HG03571 (cell line): ENCODE data around the gene NOM1.
"Not testable (repeated sequence)": the region's sequence is repeated elsewhere in the genome, so short reads cannot be mapped to it uniquely, and the experiment has no call there.

Experiments used
- ATAC-seq: cut with Tn5 transposase; IDR thresholded peaks from one replicate; pipeline ENCODE4 v1.9.1; 2021; ENCODE audit not compliant: unreplicated experiment

The NOM1 gene

DNA sequence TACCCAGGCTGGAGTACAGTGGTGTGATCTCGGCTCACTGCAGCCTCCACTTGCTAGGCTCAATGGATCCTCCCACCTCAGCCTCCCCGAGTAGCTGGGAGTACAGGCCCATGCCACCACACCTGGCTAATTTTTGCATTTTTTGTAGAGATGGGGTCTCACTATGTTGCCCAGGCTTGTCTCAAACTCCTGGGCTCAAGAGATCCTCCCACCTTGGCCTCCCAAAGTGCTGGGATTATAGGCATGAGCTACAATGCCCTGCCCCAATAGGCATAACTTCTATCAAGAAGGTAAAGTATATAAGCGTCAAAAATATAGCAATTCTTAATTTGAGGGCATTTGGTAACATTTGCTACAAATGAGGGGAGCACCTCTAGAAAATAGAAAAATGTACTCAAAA lies 12.7 kb upstream of the NOM1 start:
- ATAC-seq, result not testable (repeated sequence)

GRCh38 chr7:156940421-156941122 lies 8.9 kb upstream of the NOM1 start:
- ATAC-seq, result no peak

GRCh38 chr7:156941393-156942182 lies 7.9 kb upstream of the NOM1 start:
- ATAC-seq, result no peak

DNA sequence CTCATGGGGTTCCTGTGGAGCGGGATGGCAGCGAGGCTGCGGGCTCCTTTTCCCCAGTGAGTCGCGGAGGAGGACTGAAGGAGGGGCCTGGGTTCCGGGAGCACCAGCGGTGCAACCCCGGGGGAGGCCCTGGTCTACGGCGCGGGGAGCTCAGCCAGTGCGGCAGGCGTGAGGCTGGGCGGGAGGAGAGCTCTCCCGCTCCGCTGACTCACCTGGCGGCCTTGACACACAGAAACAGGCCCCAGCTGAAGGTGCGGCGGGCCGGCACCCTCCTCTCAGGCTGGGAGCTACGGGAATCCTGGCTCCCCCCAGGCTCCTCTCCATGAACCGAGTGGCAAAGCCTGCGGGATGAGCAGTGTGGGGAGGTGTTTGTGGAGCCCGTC lies 6.8 kb upstream of the NOM1 start:
- no peak for ATAC-seq

DNA sequence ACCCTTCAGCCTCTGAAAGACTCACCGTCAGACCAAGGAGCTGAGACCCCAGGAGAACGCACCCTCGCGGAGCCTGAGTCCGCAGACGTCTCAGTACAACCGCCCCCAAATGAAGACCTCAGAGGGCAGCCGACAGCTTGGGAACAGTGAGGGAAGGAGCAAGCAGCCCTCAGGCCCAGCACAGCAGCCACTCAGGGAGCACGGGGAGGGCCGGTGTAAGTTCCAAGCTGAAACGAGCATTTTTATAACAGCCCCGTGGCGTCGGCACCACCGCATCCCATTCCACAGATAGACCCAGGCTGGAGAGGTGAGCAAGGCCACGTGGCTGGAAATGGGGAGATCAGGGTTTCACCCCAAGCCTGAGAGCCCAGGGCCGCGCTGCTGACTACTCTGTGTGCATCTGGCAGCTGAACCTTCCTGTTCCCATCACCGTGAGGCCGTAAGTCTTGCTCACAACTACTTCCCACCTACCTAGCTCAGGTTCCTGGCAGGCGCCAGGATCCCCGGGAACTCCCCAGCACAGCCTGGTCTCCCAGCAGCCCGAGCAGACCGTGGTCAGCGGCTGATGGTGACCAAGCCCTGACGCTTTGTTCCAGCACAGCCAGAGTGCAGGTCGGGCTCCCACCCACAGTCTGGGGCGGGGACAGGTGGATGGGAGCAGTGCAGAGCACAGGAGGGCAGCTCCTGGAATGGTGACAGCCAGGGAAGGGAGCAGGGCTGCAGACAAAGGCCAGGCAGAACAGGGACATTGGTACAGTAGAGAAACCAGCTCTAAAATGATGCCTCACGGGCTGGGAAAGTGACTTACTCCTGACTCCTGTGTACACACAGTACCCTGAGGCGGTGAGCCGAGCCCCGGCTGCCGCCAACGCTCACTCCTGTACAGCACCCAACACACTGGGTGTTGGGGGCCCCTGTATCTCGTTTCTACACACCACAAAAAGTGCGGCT lies 6.1 kb upstream of the NOM1 start:
- ATAC-seq, result no peak

GRCh38 chr7:156944876-156945275 lies 4.6 kb upstream of the NOM1 start:
- no peak for ATAC-seq

DNA sequence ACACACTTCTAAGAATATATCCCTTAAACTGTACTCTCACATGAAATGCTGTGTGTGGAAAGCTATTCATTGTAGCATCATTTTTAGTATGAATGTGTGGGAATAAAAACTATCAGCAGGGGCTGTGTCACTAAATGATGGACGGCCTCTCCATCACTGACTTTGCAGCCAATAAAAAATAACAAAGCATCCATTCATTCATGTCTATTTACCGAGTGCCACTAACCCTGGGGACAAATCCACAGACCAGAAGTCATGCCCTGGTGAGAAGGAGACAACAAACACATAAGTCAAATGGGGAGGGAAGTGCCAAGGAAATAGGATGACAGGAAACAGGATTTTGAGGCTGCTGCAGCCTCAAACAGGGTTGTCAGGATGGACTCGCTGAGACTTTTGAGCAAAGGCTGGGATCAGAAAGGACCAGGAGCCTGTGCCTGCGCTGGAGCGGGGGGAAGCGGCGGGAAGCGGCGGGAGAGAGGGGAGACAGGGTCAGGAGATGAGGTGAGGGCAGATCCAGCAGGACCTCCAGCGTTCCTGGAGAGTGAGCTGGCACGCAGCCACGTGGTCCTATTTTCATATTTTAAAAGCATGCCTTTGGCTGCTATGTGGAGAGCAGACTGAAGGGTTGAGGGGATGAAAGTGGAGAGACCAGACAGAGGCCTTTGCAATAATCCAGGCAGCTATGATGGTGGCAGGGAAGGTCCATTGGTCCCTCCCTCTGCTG lies 2.2 kb upstream of the NOM1 start:
- ATAC-seq, result no peak

DNA sequence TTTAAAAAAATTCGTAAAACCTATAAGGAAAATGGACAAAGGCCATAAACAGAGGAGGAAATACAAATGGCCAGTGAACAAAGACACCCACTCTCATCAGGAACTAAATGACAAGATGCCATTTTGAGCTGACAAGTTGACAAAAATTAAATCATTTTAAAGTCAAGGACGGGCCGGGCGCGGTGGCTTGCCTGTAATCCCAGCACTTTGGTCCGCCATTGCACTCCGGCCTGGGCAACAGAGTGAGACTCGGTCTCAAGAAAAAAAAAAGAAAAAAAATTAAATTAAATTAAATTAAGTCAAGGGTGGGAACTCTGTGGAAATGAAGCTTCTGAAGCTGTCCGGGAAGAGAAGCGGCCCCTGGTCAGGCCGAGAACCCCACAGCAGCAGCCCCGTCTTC lies 1.2 kb upstream of the NOM1 start:
- no peak for ATAC-seq

GRCh38 chr7:156950381-156950858 lies 908 bp downstream of the NOM1 start:
- no peak for ATAC-seq

- not testable (repeated sequence) for ATAC-seq
Observed at GRCh38 chr7:156953215-156953614, 3.7 kb downstream of the NOM1 start.

DNA sequence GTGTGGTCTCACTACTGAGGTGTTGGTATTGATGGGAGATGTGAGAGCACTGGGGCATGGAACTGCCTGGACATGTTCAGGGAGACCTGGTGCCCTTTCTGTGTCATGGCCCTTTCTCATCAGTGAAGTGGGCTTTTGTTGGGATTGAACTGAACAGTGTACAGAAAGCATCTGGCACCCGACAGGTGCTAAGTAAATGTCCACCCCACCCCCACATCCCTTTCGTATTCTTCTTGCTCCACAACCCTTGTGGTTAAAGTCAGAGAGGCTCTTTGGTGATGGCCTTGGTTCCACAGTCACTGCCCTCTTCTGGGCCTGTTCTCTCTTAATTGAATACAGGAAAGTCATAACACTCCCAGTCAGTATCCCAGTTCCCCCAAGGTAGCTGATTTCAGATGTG lies 5.4 kb downstream of the NOM1 start:
- no peak for ATAC-seq

DNA sequence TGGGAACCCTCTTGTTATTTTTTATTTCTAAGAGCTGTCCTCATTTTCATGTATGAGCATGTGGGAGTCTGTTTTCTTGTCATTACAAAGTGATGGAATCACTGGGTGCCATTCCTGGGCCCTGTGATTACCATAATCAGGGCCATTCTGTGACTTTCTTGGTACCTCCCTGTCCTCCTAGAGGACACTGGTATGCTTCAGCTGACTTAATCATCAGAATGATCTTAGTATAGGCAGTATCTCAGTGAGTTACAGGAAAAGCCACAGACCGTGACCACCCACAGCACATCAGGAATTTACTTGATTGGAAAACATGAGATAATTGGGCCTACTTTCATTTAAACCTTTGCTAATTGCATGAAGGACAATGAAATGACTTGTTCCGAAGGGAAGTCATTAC lies 7.2 kb downstream of the NOM1 start:
- no peak for ATAC-seq

DNA sequence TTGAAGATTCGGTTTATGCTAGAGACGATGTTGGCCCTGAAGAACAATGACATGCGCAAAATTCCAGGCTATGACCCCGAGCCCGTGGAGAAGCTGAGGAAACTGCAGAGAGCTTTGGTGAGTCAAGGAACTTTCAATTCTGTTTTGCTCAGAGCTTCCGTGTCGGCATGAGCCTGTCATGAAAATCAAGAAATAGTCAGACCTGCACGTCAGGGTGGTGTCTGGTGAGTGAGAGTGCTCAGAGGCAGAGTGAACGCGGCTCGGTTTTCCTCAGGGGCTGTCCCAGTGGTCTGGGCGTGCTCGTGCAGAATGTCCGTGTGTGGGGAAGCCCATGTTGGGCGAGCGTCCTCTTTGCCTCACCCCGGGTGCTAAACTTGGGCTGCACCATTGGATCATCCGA lies 12.6 kb downstream of the NOM1 start:
- no peak for ATAC-seq

- no peak for ATAC-seq
Observed at GRCh38 chr7:156962897-156963296, 13.4 kb downstream of the NOM1 start.

DNA sequence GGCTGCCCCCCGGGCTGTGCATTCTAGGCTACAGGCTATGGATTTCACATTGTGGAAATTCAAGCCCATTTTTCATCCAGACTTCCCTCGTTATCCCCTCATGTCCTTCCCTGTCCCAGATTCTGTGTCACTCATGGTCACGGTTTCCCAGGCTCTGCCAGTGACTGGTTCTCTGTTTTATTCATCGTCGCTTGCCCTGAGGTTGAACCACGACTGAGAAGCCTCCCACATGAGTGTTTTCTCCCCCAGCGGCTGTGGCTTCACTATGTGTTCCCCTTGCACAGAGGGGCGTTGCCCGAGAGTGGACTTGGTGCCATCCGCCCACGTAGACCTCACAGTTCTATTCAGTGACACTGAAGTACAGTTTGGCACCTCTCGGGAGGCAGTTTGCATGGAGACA lies 14.0 kb downstream of the NOM1 start:
- ATAC-seq, result no peak

DNA sequence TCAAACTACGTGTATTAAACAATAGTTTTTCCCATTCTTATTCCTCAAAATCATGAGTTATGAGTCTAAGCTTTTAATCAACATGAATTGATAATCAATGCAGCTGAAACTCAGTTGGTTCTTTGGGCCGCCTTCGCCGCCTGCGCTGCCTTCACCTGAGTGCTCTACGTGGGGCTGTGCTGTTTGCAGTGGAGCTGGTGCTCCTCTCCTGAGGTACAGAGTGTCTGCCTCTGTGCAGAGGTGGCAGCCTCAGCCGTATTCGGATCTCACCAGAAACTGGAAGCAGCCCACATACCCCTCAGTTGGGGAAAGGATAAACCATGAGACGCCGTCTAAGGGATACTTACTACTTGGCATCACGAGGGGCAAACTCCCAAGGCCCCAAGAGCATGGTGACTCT lies 15.5 kb downstream of the NOM1 start:
- no peak for ATAC-seq

DNA sequence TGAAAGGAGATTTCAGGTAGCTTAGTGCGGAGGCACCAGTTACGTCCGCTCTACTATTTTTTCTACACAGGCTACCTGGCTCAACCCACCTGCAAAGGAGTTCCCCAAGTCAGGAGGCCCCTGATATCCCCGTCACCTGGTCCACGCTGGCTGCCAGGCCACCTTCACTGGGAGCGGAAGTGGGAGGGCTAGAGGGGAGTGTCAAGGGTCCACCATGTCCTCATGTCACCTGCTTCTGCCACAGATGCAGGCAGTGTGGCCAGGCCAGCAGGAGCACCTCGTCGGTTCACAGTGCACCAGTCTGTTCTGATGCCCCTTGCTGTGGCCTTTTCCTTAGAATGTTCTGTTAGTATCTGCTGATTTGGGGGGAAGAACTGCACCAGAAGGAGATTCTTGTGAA lies 16.9 kb downstream of the NOM1 start:
- ATAC-seq, result no peak

DNA sequence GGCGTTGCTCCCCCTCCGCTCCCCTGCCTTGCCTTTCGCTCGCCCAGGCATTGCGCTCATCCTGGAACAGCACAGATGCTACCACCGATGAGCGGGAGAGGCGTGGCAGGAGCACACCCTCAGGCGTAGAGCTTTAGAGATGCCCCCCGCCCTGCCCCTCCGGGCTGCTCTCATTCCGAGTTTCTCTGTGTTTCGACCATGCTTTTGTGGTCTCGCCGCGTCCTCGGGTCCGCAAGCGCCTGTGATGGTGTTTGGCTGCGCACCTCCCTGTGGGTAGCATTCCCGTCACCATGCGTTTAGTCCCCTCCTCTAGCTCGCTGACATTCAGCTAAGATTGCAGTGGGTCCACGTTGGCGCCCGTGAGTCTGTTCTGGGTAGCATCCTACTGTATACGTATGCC lies 18.7 kb downstream of the NOM1 start:
- no peak for ATAC-seq

- ATAC-seq, result no peak
Observed at GRCh38 chr7:156969972-156970420, 20.5 kb downstream of the NOM1 start.

GRCh38 chr7:156975620-156976019 lies 26.1 kb downstream of the NOM1 start:
- ATAC-seq, result no peak
